H54 (cell line): ENCODE data around the gene AUNIP.

ENCODE experiments used
- DNase-seq: peaks from one replicate; pipeline ENCODE4 v3.0.0; 2011; ENCODE audit warnings: low spot score, mixed read lengths; ENCODE audit not compliant: insufficient read length
- FAIRE-seq: peaks from 3 replicates; lab custom pipeline; 2011; peaks lifted over from hg19 to GRCh38; lab: Jason Lieb, UNC
- POLR2A ChIP-seq: IDR thresholded peaks from 2 replicates; pipeline ENCODE4 v1.6.1; 2011; ENCODE audit warnings: low read depth, mild to moderate bottlenecking, low read length

AUNIP gene

GRCh38 chr1:25837262-25837875 is 21.9 kb downstream of the AUNIP start:
- TF ChIP-seq POLR2A, result no peak
- DNase-seq (no peak), FAIRE-seq (peak; percentile 33)

- peak; percentile 39 for DNase-seq
- no peak for TF ChIP-seq POLR2A
- FAIRE-seq, result peak; percentile 95
Measured at GRCh38 chr1:25836695-25837094, 22.6 kb downstream of the AUNIP start.

- TF ChIP-seq POLR2A, result no peak
- DNase-seq, result no peak
- no peak for FAIRE-seq
Measured at GRCh38 chr1:25834894-25835293, 24.4 kb downstream of the AUNIP start.

GRCh38 chr1:25833158-25833557 is 26.1 kb downstream of the AUNIP start:
- TF ChIP-seq POLR2A, result no peak
- DNase-seq (no peak), FAIRE-seq (no peak)

GRCh38 chr1:25832336-25833037 is 26.8 kb downstream of the AUNIP start:
- no peak for FAIRE-seq
- TF ChIP-seq POLR2A, result no peak
- no peak for DNase-seq

GRCh38 chr1:25831569-25832196 is 27.6 kb downstream of the AUNIP start:
- TF ChIP-seq POLR2A, result no peak
- DNase-seq (no peak), FAIRE-seq (no peak)

- no peak for DNase-seq
- FAIRE-seq, result no peak
- no peak for TF ChIP-seq POLR2A
Measured at GRCh38 chr1:25829046-25829445, 30.2 kb downstream of the AUNIP start.

- no peak for TF ChIP-seq POLR2A
- FAIRE-seq (no peak), DNase-seq (no peak)
Measured at GRCh38 chr1:25828491-25828890, 30.8 kb downstream of the AUNIP start.

GRCh38 chr1:25826571-25826970 is 32.7 kb downstream of the AUNIP start:
- TF ChIP-seq POLR2A, result no peak
- FAIRE-seq (no peak), DNase-seq (no peak)

- FAIRE-seq (no peak), DNase-seq (no peak)
- TF ChIP-seq POLR2A, result no peak
Measured at GRCh38 chr1:25825605-25826004, 33.7 kb downstream of the AUNIP start.

- FAIRE-seq, result peak; percentile 55
- TF ChIP-seq POLR2A, result no peak
- no peak for DNase-seq
Measured at GRCh38 chr1:25821630-25822091, 37.6 kb downstream of the AUNIP start.

- no peak for TF ChIP-seq POLR2A
- FAIRE-seq (no peak), DNase-seq (no peak)
Measured at GRCh38 chr1:25821112-25821476, 38.2 kb downstream of the AUNIP start.

- DNase-seq (peak; percentile 68), FAIRE-seq (no peak)
- TF ChIP-seq POLR2A, result no peak
Measured at GRCh38 chr1:25820247-25821111, 38.8 kb downstream of the AUNIP start.

GRCh38 chr1:25819491-25820246 is 39.6 kb downstream of the AUNIP start, which contains the start of gene MTFR1L:
MTFR1L (plus strand) TSS chr1:25819954; CDS start chr1:25823105, 3,151 bp downstream.
- FAIRE-seq (no peak), DNase-seq (peak; percentile 86)
- peak; percentile 58 for TF ChIP-seq POLR2A
